GM12878 (cell line): Measurements from ENCODE around the gene ERVH48-1. TPM values are rescaled to one million over a fixed set of nuclear protein-coding genes. Genes with fewer than 3 reads are reported as not detected.

ENCODE experiments used
- HDGF ChIP-seq: fragments of 450-650 bp; IDR thresholded peaks from 2 replicates; pipeline ENCODE4 v1.6.1; 2016; ENCODE audit warnings: antibody characterized with exemption
- JUNB ChIP-seq: IDR thresholded peaks from 2 replicates; pipeline ENCODE4 v1.6.1; 2016; ENCODE audit warnings: antibody characterized with exemption, mild to moderate bottlenecking
- SRF ChIP-seq, 2 experiments: IDR thresholded peaks; 2 replicates each; pipeline ENCODE4 v1.6.1; 2011; ENCODE audit warnings: low read depth in 2 of 2, low read length in 2 of 2, mild to moderate bottlenecking in 1 of 2, moderate library complexity in 1 of 2
- ZNF24 ChIP-seq: fragments of 450-650 bp; IDR thresholded peaks from 2 replicates; pipeline ENCODE4 v1.6.1; 2017; ENCODE audit warnings: antibody characterized with exemption, mild to moderate bottlenecking
- ZNF384 ChIP-seq: IDR thresholded peaks from 2 replicates; pipeline ENCODE4 v1.6.1; 2012; ENCODE audit warnings: low read depth, mild to moderate bottlenecking, low read length, improper control_type of control experiment, borderline replicate concordance
- polyA plus RNA-seq, 11 experiments: library from polyadenylated mRNA; depleted of rRNA in 4 of 11; unstranded in 6 of 11; stranded (reverse) in 5 of 11; fragments of >200 nt; fragmentation: Nextera tagmentation in 4 of 11; fragmentation: Illumina TruSeq in 1 of 11; extraction: Ambion mirVana in 4 of 11; extraction: Trizol in 1 of 11; gene quantifications; 1 replicate in 1 of 11; 2 replicates in 10 of 11; pipeline versions ENCODE4 v1.2.1 to v1.2.3, GENCODE V29; 2011 to 2016; ENCODE audit warnings: inconsistent platforms in 2 of 11, missing spikeins in 2 of 11, low read depth in 1 of 11
- total RNA-seq, 4 experiments: library from RNA; depleted of rRNA in 3 of 4; stranded (reverse); fragments of >200 nt in 3 of 4; fragmentation: Illumina TruSeq in 1 of 4; extraction: Trizol in 1 of 4; gene quantifications; 2 replicates each; pipeline versions ENCODE4 v1.2.1 to v1.2.3, GENCODE V29; 2013 to 2021
- TF ChIP-seq, protein P1 (sequence below): IDR thresholded peaks from 2 replicates; pipeline ENCODE4 v1.6.1; 2012; ENCODE audit warnings: mild to moderate bottlenecking, low read depth, low read length
- TF ChIP-seq, protein P2 (sequence below), 3 experiments: IDR thresholded peaks in 2 of 3; conservative IDR thresholded peaks in 1 of 3; 2 replicates each; pipeline ENCODE4 v1.5.1; 2011; ENCODE audit warnings: low read depth in 3 of 3, low read length in 3 of 3, mild to moderate bottlenecking in 3 of 3, control low read depth in 2 of 3, moderate library complexity in 2 of 3, inconsistent platforms in 1 of 3, mixed read lengths in 1 of 3; ENCODE audit not compliant: control insufficient read depth in 2 of 3, insufficient read depth in 1 of 3; ENCODE audit errors: extremely low read depth in 1 of 3

The ERVH48-1 gene
- total and polyA plus RNA-seq, 10 of the 15 experiments (the other 5 are each of a cell fraction or from before 2014, with no cell fraction given) = 0.03 to 0.30 (median 0.13) TPM; not detected in 7

DNA sequence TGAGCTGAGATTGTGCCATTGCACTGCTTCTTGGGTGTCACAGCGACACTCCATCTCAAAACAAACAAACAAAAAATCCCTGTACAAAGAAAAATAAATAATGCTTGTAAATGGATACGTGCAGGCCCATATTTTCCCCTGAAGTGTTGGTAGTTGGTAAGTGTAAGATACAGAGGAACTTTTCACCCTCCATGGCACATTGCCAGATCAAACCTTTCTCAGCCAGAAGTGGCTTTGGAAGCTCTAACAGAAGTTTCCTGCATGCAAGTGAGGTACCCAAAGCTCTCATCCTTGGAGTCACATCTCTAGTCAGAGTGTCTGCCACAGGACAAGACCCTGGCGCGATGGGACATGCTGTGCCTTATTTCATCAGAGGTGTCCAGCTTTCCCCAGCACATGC lies 25.0 kb downstream of the ERVH48-1 start (continued):
- TF ChIP-seq, protein P1, sequence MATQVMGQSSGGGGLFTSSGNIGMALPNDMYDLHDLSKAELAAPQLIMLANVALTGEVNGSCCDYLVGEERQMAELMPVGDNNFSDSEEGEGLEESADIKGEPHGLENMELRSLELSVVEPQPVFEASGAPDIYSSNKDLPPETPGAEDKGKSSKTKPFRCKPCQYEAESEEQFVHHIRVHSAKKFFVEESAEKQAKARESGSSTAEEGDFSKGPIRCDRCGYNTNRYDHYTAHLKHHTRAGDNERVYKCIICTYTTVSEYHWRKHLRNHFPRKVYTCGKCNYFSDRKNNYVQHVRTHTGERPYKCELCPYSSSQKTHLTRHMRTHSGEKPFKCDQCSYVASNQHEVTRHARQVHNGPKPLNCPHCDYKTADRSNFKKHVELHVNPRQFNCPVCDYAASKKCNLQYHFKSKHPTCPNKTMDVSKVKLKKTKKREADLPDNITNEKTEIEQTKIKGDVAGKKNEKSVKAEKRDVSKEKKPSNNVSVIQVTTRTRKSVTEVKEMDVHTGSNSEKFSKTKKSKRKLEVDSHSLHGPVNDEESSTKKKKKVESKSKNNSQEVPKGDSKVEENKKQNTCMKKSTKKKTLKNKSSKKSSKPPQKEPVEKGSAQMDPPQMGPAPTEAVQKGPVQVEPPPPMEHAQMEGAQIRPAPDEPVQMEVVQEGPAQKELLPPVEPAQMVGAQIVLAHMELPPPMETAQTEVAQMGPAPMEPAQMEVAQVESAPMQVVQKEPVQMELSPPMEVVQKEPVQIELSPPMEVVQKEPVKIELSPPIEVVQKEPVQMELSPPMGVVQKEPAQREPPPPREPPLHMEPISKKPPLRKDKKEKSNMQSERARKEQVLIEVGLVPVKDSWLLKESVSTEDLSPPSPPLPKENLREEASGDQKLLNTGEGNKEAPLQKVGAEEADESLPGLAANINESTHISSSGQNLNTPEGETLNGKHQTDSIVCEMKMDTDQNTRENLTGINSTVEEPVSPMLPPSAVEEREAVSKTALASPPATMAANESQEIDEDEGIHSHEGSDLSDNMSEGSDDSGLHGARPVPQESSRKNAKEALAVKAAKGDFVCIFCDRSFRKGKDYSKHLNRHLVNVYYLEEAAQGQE = no peak
- TF ChIP-seq ZNF384 = no peak
- TF ChIP-seq ZNF24 = no peak
- TF ChIP-seq JUNB = no peak
- TF ChIP-seq HDGF = no peak
- TF ChIP-seq, protein P2, sequence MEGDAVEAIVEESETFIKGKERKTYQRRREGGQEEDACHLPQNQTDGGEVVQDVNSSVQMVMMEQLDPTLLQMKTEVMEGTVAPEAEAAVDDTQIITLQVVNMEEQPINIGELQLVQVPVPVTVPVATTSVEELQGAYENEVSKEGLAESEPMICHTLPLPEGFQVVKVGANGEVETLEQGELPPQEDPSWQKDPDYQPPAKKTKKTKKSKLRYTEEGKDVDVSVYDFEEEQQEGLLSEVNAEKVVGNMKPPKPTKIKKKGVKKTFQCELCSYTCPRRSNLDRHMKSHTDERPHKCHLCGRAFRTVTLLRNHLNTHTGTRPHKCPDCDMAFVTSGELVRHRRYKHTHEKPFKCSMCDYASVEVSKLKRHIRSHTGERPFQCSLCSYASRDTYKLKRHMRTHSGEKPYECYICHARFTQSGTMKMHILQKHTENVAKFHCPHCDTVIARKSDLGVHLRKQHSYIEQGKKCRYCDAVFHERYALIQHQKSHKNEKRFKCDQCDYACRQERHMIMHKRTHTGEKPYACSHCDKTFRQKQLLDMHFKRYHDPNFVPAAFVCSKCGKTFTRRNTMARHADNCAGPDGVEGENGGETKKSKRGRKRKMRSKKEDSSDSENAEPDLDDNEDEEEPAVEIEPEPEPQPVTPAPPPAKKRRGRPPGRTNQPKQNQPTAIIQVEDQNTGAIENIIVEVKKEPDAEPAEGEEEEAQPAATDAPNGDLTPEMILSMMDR (IDR thresholded peaks at IDR 0.05 in 2 of 3, conservative IDR thresholded peaks at IDR 0.05 in 1 of 3; ENCODE audit: control insufficient read depth in 2 of 3, extremely low read depth in 1 of 3, insufficient read depth in 1 of 3, low read depth in 3 of 3, low read length in 3 of 3) = no peak
- no peak for TF ChIP-seq SRF (IDR thresholded peaks at IDR 0.05; ENCODE audit: low read depth in 2 of 2, low read length in 2 of 2)
- TF ChIP-seq, all 136 proteins: peak for 0
